HCT116 (cell line): Measurements from ENCODE around the gene RASAL2. TPM values are rescaled to one million over a fixed set of nuclear protein-coding genes. Genes with fewer than 3 reads are reported as not detected.

ENCODE experiments used
- ATAC-seq: fragments of 200-7000 bp; cut with Tn5 transposase; 2 replicates; pipeline ENCODE4 v1.9.1; 2020; ENCODE audit warnings: mild to moderate bottlenecking, moderate library complexity
- BruUV-seq: library from RNA; stranded (reverse); fragments of 400-500 nt; replicated peaks from 2 replicates; lab custom pipeline; 2021; lab: Mats Ljungman, UMichigan
- CTCF ChIA-PET: fragments of 300-600 bp; sonication (Branson Sonifier 250); formaldehyde crosslinking; loops from one replicate; lab custom pipeline; 2021; ENCODE audit warnings: antibody characterized with exemption; lab: Charles Lee
- POLR2A ChIA-PET: fragments of 300-600, 350-600 bp; sonication (Branson Sonifier 250); formaldehyde crosslinking; loops from one replicate; lab custom pipeline; 2021; ENCODE audit warnings: antibody characterized with exemption; lab: Charles Lee
- RAD21 ChIA-PET, 2 experiments: fragments of 300-600 bp; sonication (Branson Sonifier 250); formaldehyde crosslinking; loops; one replicate each; lab custom pipeline; 2023; ENCODE audit warnings: low total read pairs in 2 of 2; ENCODE audit not compliant: uncharacterized antibody in 2 of 2, unreplicated experiment in 2 of 2, low non-redundant PET in 1 of 2; lab: Charles Lee
- DNase-seq: peaks from one replicate; pipeline ENCODE4 v3.0.0-alpha.2; 2010; ENCODE audit warnings: low read depth, low spot score
- H2AFZ ChIP-seq: fragments of 200-600 bp; shearing (Covaris generic), sonication (generic); 2 replicates; pipeline ENCODE4 v1.6.1; 2017; ENCODE audit warnings: low read depth, mixed run types, mixed read lengths, antibody characterized with exemption, low read length; ENCODE audit not compliant: poor library complexity, severe bottlenecking
- H3K27ac ChIP-seq: 2 replicates; pipeline ENCODE4 v1.5.1; 2012; ENCODE audit warnings: low read depth, low read length
- H3K27me3 ChIP-seq: fragments of 200-600 bp; sonication (generic); 2 replicates; pipeline ENCODE4 v1.6.1; 2016; ENCODE audit warnings: mixed run types, low read length, mixed read lengths; ENCODE audit not compliant: insufficient read depth
- H3K36me3 ChIP-seq, 2 experiments: fragments of 200-500 bp in 1 of 2; fragments of 200-600 bp in 1 of 2; sonication (Bioruptor generic) in 1 of 2; sonication (generic) in 1 of 2; 2 replicates each; pipeline versions ENCODE4 v1.5.1 to v1.6.1; 2014 to 2016; ENCODE audit warnings: low read length in 2 of 2, inconsistent platforms in 1 of 2, mixed read lengths in 1 of 2, mixed run types in 1 of 2; ENCODE audit not compliant: insufficient read depth in 2 of 2, control insufficient read depth in 1 of 2
- H3K4me1 ChIP-seq, 2 experiments: fragments of 200-600 bp in 1 of 2; sonication (generic) in 1 of 2; 2 replicates each; pipeline versions ENCODE4 v1.5.1 to v1.6.1; 2012 to 2017; ENCODE audit warnings: low read length in 2 of 2, inconsistent platforms in 1 of 2, mild to moderate bottlenecking in 1 of 2, mixed read lengths in 1 of 2, mixed run types in 1 of 2, moderate library complexity in 1 of 2; ENCODE audit not compliant: insufficient read depth in 2 of 2, control insufficient read depth in 1 of 2
- H3K4me2 ChIP-seq: fragments of 200-600 bp; sonication (generic); 2 replicates; pipeline ENCODE4 v1.6.1; 2017; ENCODE audit warnings: mixed run types, low read length, mixed read lengths
- H3K4me3 ChIP-seq, 2 experiments: fragments of 200-600 bp in 1 of 2; sonication (generic) in 1 of 2; replicated peaks in 1 of 2; 2 replicates each; pipeline ENCODE4 v1.5.1; 2011 to 2016; ENCODE audit warnings: low read length in 2 of 2, control low read depth in 1 of 2, low read depth in 1 of 2, mild to moderate bottlenecking in 1 of 2, mixed read lengths in 1 of 2, mixed run types in 1 of 2
- H3K79me2 ChIP-seq: fragments of 200-600 bp; sonication (generic); 2 replicates; pipeline ENCODE4 v1.6.1; 2017; ENCODE audit warnings: mild to moderate bottlenecking, mixed run types, low read length, moderate library complexity, mixed read lengths; ENCODE audit not compliant: insufficient read depth
- H3K9ac ChIP-seq: fragments of 200-600 bp; sonication (generic); 2 replicates; pipeline ENCODE4 v1.6.1; 2016; ENCODE audit warnings: low read length, mixed read lengths
- H3K9me2 ChIP-seq: fragments of 200-600 bp; sonication (generic), shearing (Covaris generic); 2 replicates; pipeline ENCODE4 v1.6.1; 2017; ENCODE audit warnings: mixed run types, mild to moderate bottlenecking, moderate library complexity; ENCODE audit not compliant: insufficient read depth
- H3K9me3 ChIP-seq, 2 experiments: fragments of 200-500 bp in 1 of 2; fragments of 200-600 bp in 1 of 2; sonication (Bioruptor generic) in 1 of 2; sonication (generic) in 1 of 2; 2 replicates each; pipeline ENCODE4 v1.6.1; 2014 to 2017; ENCODE audit warnings: low read length in 2 of 2, mixed read lengths in 2 of 2, inconsistent platforms in 1 of 2, low read depth in 1 of 2, mild to moderate bottlenecking in 1 of 2, mixed run types in 1 of 2, moderate library complexity in 1 of 2; ENCODE audit not compliant: control insufficient read depth in 1 of 2, insufficient read depth in 1 of 2
- H4K20me1 ChIP-seq: fragments of 200-600 bp; sonication (generic), shearing (Covaris generic); 2 replicates; pipeline ENCODE4 v1.6.1; 2017; ENCODE audit warnings: mixed run types, mild to moderate bottlenecking, moderate library complexity; ENCODE audit not compliant: insufficient read depth
- CEBPB ChIP-seq: IDR thresholded peaks from 2 replicates; pipeline ENCODE4 v1.6.1; 2012; ENCODE audit warnings: low read depth
- RAD21 ChIP-seq: IDR thresholded peaks from 2 replicates; pipeline ENCODE4 v1.6.1; 2012; ENCODE audit warnings: low read depth, mild to moderate bottlenecking
- intact Hi-C: fragments of 100-400 bp; cut with micrococcal nuclease; formaldehyde crosslinking; loops from 2 replicates; pipeline ENCODE4 v1.10.0; 2022
- total RNA-seq: library from RNA; stranded (reverse); gene quantifications from one replicate; pipeline ENCODE4 v1.2.1, GENCODE V29; 2021; ENCODE audit not compliant: unreplicated experiment
- TF ChIP-seq, protein P1 (sequence below): IDR thresholded peaks from 2 replicates; pipeline ENCODE4 v1.6.1; 2011; ENCODE audit warnings: mild to moderate bottlenecking, low read length, moderate library complexity; ENCODE audit not compliant: insufficient replicate concordance; ENCODE audit errors: extremely low read depth
- TF ChIP-seq, protein P2 (sequence below), 3 experiments: fragments of 200-600 bp in 1 of 3; sonication (generic) in 1 of 3; IDR thresholded peaks in 2 of 3; conservative IDR thresholded peaks in 1 of 3; 2 replicates each; pipeline ENCODE4 v1.5.1; 2012 to 2017; ENCODE audit warnings: low read depth in 2 of 3, low read length in 2 of 3, antibody characterized with exemption in 1 of 3, borderline replicate concordance in 1 of 3, control low read depth in 1 of 3, mild to moderate bottlenecking in 1 of 3, mixed read lengths in 1 of 3, mixed run types in 1 of 3, moderate library complexity in 1 of 3; ENCODE audit not compliant: insufficient read depth in 1 of 3

The RASAL2 gene
- total RNA-seq, 1 experiment from 2014 or later: 11.7 TPM

DNA sequence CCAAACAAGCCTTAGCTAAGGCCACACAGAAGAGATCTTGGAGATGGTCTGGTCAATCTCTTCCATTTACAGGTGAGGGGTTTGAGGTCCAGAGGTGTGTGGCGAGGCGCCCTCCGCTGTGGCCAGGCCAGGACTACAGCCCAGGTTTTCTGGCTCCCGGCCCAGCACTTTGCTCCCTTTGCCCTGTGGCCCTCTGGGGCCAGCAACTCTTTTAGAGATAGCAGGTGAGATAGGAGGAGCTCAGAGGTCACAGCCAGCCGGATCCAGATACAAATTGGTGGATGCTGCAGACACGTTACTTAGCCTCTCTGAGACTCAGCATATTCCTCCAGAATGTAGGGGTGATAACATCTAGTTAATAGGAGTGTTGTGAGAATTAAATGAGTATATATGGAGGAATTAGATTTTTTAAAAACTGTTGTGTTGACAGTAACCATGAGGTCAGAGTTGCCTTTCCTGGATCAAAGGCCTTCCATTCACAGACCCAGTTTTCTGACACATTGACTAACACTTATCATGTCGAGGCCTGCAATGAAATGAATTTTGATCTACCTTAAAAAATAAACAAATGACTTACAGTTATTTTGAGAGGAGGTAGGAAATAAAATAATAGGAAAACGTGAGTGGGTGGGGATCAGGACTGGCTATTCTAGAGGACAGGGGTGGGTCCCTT, 435.6 kb downstream of the RASAL2 start:
- POLR2A ChIA-PET: no interaction called here
- DNase-seq: no peak
- Histone ChIP-seq H3K27me3 (no peaks in the 10 kb centered on the region), H3K36me3 (no peaks in the 10 kb centered on the region), H3K9me3 (no peaks in the 10 kb centered on the region), H3K79me2 (no peaks in the 10 kb centered on the region), H3K9ac (no peak overlapping the region), H3K4me2 (peak overlapping the region; percentile 49), H3K4me1 (peaks cover 11 to 35% of the 10 kb centered on the region in 2 experiments), H2AFZ (no peak overlapping the region), H3K9me2 (no peaks in the 10 kb centered on the region), H4K20me1 (no peaks in the 10 kb centered on the region), H3K27ac (no peak overlapping the region), H3K4me3 (no peak overlapping the region)
- CTCF ChIA-PET: interaction anchor here (1.2 to 4.9 kb wide), 4 partner anchors 28 to 473 kb away, joined by 6 to 27 read pairs (median 11); no protein-coding TSS in a partner anchor
- RAD21 ChIA-PET: no interaction called here
- intact Hi-C loops: loop anchor here (10.0 kb wide), 2 partner anchors 705 to 1065 kb away; partner anchors contain the start of gene TDRD5
- no peak for ATAC-seq
- no TSS peak for BruUV-seq
- TF ChIP-seq RAD21 (peak; percentile 31), CEBPB (no peak)
- TF ChIP-seq, protein P1, sequence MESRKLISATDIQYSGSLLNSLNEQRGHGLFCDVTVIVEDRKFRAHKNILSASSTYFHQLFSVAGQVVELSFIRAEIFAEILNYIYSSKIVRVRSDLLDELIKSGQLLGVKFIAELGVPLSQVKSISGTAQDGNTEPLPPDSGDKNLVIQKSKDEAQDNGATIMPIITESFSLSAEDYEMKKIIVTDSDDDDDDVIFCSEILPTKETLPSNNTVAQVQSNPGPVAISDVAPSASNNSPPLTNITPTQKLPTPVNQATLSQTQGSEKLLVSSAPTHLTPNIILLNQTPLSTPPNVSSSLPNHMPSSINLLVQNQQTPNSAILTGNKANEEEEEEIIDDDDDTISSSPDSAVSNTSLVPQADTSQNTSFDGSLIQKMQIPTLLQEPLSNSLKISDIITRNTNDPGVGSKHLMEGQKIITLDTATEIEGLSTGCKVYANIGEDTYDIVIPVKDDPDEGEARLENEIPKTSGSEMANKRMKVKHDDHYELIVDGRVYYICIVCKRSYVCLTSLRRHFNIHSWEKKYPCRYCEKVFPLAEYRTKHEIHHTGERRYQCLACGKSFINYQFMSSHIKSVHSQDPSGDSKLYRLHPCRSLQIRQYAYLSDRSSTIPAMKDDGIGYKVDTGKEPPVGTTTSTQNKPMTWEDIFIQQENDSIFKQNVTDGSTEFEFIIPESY: no peak
- TF ChIP-seq, protein P2, sequence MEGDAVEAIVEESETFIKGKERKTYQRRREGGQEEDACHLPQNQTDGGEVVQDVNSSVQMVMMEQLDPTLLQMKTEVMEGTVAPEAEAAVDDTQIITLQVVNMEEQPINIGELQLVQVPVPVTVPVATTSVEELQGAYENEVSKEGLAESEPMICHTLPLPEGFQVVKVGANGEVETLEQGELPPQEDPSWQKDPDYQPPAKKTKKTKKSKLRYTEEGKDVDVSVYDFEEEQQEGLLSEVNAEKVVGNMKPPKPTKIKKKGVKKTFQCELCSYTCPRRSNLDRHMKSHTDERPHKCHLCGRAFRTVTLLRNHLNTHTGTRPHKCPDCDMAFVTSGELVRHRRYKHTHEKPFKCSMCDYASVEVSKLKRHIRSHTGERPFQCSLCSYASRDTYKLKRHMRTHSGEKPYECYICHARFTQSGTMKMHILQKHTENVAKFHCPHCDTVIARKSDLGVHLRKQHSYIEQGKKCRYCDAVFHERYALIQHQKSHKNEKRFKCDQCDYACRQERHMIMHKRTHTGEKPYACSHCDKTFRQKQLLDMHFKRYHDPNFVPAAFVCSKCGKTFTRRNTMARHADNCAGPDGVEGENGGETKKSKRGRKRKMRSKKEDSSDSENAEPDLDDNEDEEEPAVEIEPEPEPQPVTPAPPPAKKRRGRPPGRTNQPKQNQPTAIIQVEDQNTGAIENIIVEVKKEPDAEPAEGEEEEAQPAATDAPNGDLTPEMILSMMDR (IDR thresholded peaks at IDR 0.05 in 2 of 3, conservative IDR thresholded peaks at IDR 0.05 in 1 of 3; ENCODE audit: borderline replicate concordance in 1 of 3, insufficient read depth in 1 of 3, low read depth in 2 of 3, low read length in 2 of 3): 0 out of 6 replicates have a peak, but pooled peaks of 1 of the 3 experiments have one; percentile 3
